NB4 (cell line): ENCODE measurements around the gene CTDP1.

Source experiments
- DNase-seq: peaks from one replicate; pipeline ENCODE4 v3.0.0; 2010; ENCODE audit warnings: low read depth
- H3K4me3 ChIP-seq: one replicate; pipeline ENCODE4 v1.5.1; 2011; ENCODE audit warnings: mild to moderate bottlenecking, low read depth, low read length, moderate library complexity
- CTCF ChIP-seq: IDR thresholded peaks from one replicate; pipeline ENCODE4 v1.5.1; 2012; ENCODE audit warnings: low read depth, low read length
- MAX ChIP-seq: IDR thresholded peaks from 2 replicates; pipeline ENCODE4 v1.6.1; 2011; ENCODE audit warnings: low read depth, low read length
- MYC ChIP-seq: IDR thresholded peaks from 2 replicates; pipeline ENCODE4 v1.6.1; 2011; ENCODE audit warnings: low read depth, low read length
- POLR2A ChIP-seq: IDR thresholded peaks from 2 replicates; pipeline ENCODE4 v1.6.1; 2011; ENCODE audit warnings: mild to moderate bottlenecking; ENCODE audit not compliant: insufficient read length; ENCODE audit errors: extremely low read depth

Gene CTDP1

GRCh38 chr18:79792096-79792987 is 112.7 kb downstream of the CTDP1 start:
- DNase-seq: peak; percentile 54
- TF ChIP-seq MAX (no peak), CTCF (no peak), POLR2A (no peak), MYC (no peak; the same call in 1 of the 2 replicates)
- H3K4me3 ChIP-seq: peak overlapping the region; percentile 53

GRCh38 chr18:79792988-79793355 is 113.4 kb downstream of the CTDP1 start:
- DNase-seq: peak; percentile 82

GRCh38 chr18:79794846-79795245 is 115.2 kb downstream of the CTDP1 start:
- TF ChIP-seq MAX: no peak
- TF ChIP-seq POLR2A: no peak
- no peak for TF ChIP-seq CTCF
- TF ChIP-seq MYC: no peak
- no peak for DNase-seq
- no peak overlapping the region for H3K4me3 ChIP-seq

More at GRCh38 chr18:79792988-79793355, 113.4 kb downstream of the CTDP1 start:
- TF ChIP-seq MYC: peak; percentile 60; the same call in 1 of the 2 replicates
- no peak for TF ChIP-seq POLR2A
- no peak for TF ChIP-seq CTCF
- TF ChIP-seq MAX: peak; percentile 66
- peak overlapping the region; percentile 53 for H3K4me3 ChIP-seq

GRCh38 chr18:79795446-79795845 is 115.8 kb downstream of the CTDP1 start:
- TF ChIP-seq MYC (no peak), MAX (no peak), POLR2A (no peak), CTCF (no peak)
- no peak for DNase-seq
- H3K4me3 ChIP-seq: no peak overlapping the region

GRCh38 chr18:79796016-79796415 is 116.4 kb downstream of the CTDP1 start:
- no peak overlapping the region for H3K4me3 ChIP-seq
- no peak for TF ChIP-seq CTCF
- no peak for TF ChIP-seq MAX
- no peak for TF ChIP-seq POLR2A
- no peak for TF ChIP-seq MYC
- DNase-seq: no peak
